ENCODE data around the gene CD52. TPM values are rescaled to one million over a fixed set of nuclear protein-coding genes. Genes with fewer than 3 reads are reported as not detected.

Gene CD52
- not detected in 2 replicates for total RNA-seq

GRCh38 chr1:26317612-26318337, at the start of gene CD52:
TSS of gene CD52 (plus strand) at chr1:26317958. CDS start at chr1:26318018, 60 bp downstream.

GRCh38 chr1:26279456-26280332, 38.1 kb upstream of the CD52 start, which contains the start of gene SH3BGRL3:
TSS of gene SH3BGRL3 (plus strand) at chr1:26280086. CDS start at chr1:26280156, 70 bp downstream.

GRCh38 chr1:26306290-26307229, 11.2 kb upstream of the CD52 start, which contains the start of gene UBXN11:
TSS of gene UBXN11 (minus strand) at chr1:26306636. CDS start at chr1:26302883, 3,753 bp downstream.

GRCh38 chr1:26353976-26354820, 36.4 kb downstream of the CD52 start, which contains the start of gene CRYBG2:
TSS of gene CRYBG2 (minus strand) at chr1:26354130. CDS start at chr1:26346657, 7,473 bp downstream.

Other genes with a start within 250 kb of the CD52 start
- gene PDIK1L, start 206.1 kb upstream of the CD52 start, total RNA-seq: 3.6 and 4.8 TPM in 2 replicates
- gene FAM110D, start 158.9 kb upstream of the CD52 start, total RNA-seq: not detected in 2 replicates
- gene C1orf232, start 149.0 kb upstream of the CD52 start, total RNA-seq: not detected in 2 replicates
- 9.7 and 14.8 TPM in 2 replicates for gene ZNF593, start 148.1 kb upstream of the CD52 start, total RNA-seq
- not detected in 2 replicates for gene ZNF593OS, start 146.1 kb upstream of the CD52 start, total RNA-seq
- gene CNKSR1, start 140.5 kb upstream of the CD52 start, total RNA-seq: 0.30 and 0.74 TPM in 2 replicates
- not detected in 2 replicates for gene CATSPER4, start 127.4 kb upstream of the CD52 start, total RNA-seq
- 5.6 and 9.9 TPM in 2 replicates for gene CEP85, start 83.8 kb upstream of the CD52 start, total RNA-seq
- 20.5 and 55.5 TPM in 2 replicates for gene SH3BGRL3, start 37.9 kb upstream of the CD52 start, total RNA-seq
- 3.0 TPM in 2 replicates for gene UBXN11, start 11.3 kb upstream of the CD52 start, total RNA-seq
- gene CRYBG2, start 36.2 kb downstream of the CD52 start, total RNA-seq: not detected in 2 replicates
- not detected in 2 replicates for gene ZNF683, start 54.8 kb downstream of the CD52 start, total RNA-seq
- not detected in 2 replicates for gene LIN28A, start 92.9 kb downstream of the CD52 start, total RNA-seq
- 62.1 and 97.0 TPM in 2 replicates for gene DHDDS, start 114.4 kb downstream of the CD52 start, total RNA-seq
- 124 and 138 TPM in 2 replicates for gene HMGN2, start 154.5 kb downstream of the CD52 start, total RNA-seq
- 3.3 and 4.6 TPM in 2 replicates for gene RPS6KA1, start 211.8 kb downstream of the CD52 start, total RNA-seq

Data from smooth muscle cell of the umbilical artery (primary cell).